Caco-2 (cell line): ENCODE results near the gene S100P. TPM values are rescaled to one million over a fixed set of nuclear protein-coding genes. Genes with fewer than 3 reads are reported as not detected.

Source experiments
- BruUV-seq: library from RNA; stranded (reverse); fragments of 400-500 nt; replicated peaks from 2 replicates; lab custom pipeline; 2021; lab: Mats Ljungman, UMichigan
- CTCF ChIA-PET: fragments of 300-600 bp; sonication (Branson Sonifier 250); formaldehyde crosslinking; loops from one replicate; lab custom pipeline; 2022; ENCODE audit warnings: antibody characterized with exemption; lab: Charles Lee
- POLR2A ChIA-PET: fragments of 300-600 bp; sonication (Branson Sonifier 250); formaldehyde crosslinking; loops from one replicate; lab custom pipeline; 2022; ENCODE audit warnings: antibody characterized with exemption; lab: Charles Lee
- DNase-seq, 2 experiments: peaks; one replicate each; pipeline versions ENCODE4 v3.0.0 to v3.0.0-alpha.2; 2020 to 2022
- H3K27me3 ChIP-seq: replicated peaks from 2 replicates; pipeline ENCODE4 v1.6.0; 2011; ENCODE audit warnings: low read length; ENCODE audit not compliant: control insufficient read depth, insufficient read depth
- H3K36me3 ChIP-seq: 2 replicates; pipeline ENCODE4 v1.5.1; 2011; ENCODE audit warnings: low read length; ENCODE audit not compliant: control insufficient read depth, insufficient read depth
- H3K4me1 ChIP-seq: fragments of 250-450 bp; sonication (Bioruptor Pico); 2 replicates; pipeline ENCODE4 v1.5.1; 2020; ENCODE audit warnings: mild to moderate bottlenecking
- H3K4me3 ChIP-seq: 2 replicates; pipeline ENCODE4 v1.5.1; 2011; ENCODE audit warnings: low read depth, mild to moderate bottlenecking, control low read depth, low read length
- H3K9me3 ChIP-seq: fragments of 250-450 bp; sonication (Bioruptor Pico); 2 replicates; pipeline ENCODE4 v1.5.1; 2020; ENCODE audit warnings: mild to moderate bottlenecking, moderate library complexity
- H3K27ac Mint-ChIP-seq: one replicate; pipeline ENCODE4 v1.8.0; 2022; ENCODE audit warnings: mixed read lengths; ENCODE audit not compliant: unreplicated experiment
- H3K27me3 Mint-ChIP-seq: one replicate; pipeline ENCODE4 v1.8.0; 2022; ENCODE audit warnings: mixed read lengths; ENCODE audit not compliant: insufficient read depth, unreplicated experiment
- H3K36me3 Mint-ChIP-seq: one replicate; pipeline ENCODE4 v1.8.0; 2022; ENCODE audit warnings: mild to moderate bottlenecking, mixed read lengths; ENCODE audit not compliant: insufficient read depth, unreplicated experiment
- H3K4me1 Mint-ChIP-seq: one replicate; pipeline ENCODE4 v1.8.0; 2022; ENCODE audit warnings: low read depth, mixed read lengths; ENCODE audit not compliant: unreplicated experiment
- H3K4me3 Mint-ChIP-seq: one replicate; pipeline ENCODE4 v1.8.0; 2022; ENCODE audit warnings: mild to moderate bottlenecking, moderate library complexity, mixed read lengths; ENCODE audit not compliant: unreplicated experiment
- H3K9me3 Mint-ChIP-seq: one replicate; pipeline ENCODE4 v1.8.0; 2022; ENCODE audit warnings: mixed read lengths; ENCODE audit not compliant: unreplicated experiment
- intact Hi-C: fragments of 100-400 bp; cut with micrococcal nuclease; formaldehyde crosslinking; loops from one replicate; pipeline ENCODE4 v1.10.0; 2022; ENCODE audit not compliant: unreplicated experiment
- total RNA-seq: library from RNA; stranded (reverse); gene quantifications from 2 replicates; pipeline ENCODE4 v1.2.3, GENCODE V29; 2022
- TF ChIP-seq, protein P1 (sequence below), 2 experiments: fragments of 200-600 bp in 1 of 2; IDR thresholded peaks; 1 replicate in 1 of 2; 2 replicates in 1 of 2; pipeline versions ENCODE4 v1.5.1 to v1.8.0; 2011 to 2022; ENCODE audit warnings: antibody characterized with exemption in 1 of 2, control low read depth in 1 of 2, inconsistent platforms in 1 of 2, low read depth in 1 of 2, low read length in 1 of 2, mild to moderate bottlenecking in 1 of 2, moderate library complexity in 1 of 2; ENCODE audit not compliant: insufficient read depth in 1 of 2, severe bottlenecking in 1 of 2, unreplicated experiment in 1 of 2

Gene S100P
- total RNA-seq, 1 experiment from 2014 or later: 96.9 TPM

DNA sequence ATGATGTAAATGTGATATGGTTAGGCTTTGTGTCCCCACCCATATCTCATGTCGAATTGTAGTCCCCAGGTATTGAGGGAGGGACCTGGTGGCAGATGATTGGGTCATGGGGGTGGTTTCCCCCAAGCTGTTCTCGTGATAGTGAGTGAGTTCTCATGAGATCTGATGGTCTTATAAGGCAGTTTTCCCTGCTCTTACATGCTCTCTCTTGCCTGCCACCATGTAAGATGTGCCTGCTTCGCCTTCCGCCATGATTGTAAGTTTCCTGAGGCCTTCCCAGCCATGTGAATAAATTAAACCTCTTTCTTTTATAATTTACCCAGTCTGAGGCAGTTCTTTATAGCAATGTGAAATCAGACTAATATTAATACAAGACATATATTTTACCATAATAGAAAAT is 46.2 kb downstream of the S100P start:
- no peaks in the 10 kb centered on the region for H3K4me1 Mint-ChIP-seq
- TF ChIP-seq, protein P1, sequence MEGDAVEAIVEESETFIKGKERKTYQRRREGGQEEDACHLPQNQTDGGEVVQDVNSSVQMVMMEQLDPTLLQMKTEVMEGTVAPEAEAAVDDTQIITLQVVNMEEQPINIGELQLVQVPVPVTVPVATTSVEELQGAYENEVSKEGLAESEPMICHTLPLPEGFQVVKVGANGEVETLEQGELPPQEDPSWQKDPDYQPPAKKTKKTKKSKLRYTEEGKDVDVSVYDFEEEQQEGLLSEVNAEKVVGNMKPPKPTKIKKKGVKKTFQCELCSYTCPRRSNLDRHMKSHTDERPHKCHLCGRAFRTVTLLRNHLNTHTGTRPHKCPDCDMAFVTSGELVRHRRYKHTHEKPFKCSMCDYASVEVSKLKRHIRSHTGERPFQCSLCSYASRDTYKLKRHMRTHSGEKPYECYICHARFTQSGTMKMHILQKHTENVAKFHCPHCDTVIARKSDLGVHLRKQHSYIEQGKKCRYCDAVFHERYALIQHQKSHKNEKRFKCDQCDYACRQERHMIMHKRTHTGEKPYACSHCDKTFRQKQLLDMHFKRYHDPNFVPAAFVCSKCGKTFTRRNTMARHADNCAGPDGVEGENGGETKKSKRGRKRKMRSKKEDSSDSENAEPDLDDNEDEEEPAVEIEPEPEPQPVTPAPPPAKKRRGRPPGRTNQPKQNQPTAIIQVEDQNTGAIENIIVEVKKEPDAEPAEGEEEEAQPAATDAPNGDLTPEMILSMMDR (IDR thresholded peaks at IDR 0.05; ENCODE audit: insufficient read depth in 1 of 2, low read depth in 1 of 2, low read length in 1 of 2, severe bottlenecking in 1 of 2, unreplicated experiment in 1 of 2): no peak
- 0 out of 2 replicates have a peak, but pooled peaks cover 5% of the 10 kb centered on the region for H3K9me3 ChIP-seq
- POLR2A ChIA-PET: no interaction called here
- H3K27ac Mint-ChIP-seq: no peak overlapping the region
- no peaks in the 10 kb centered on the region for H3K4me1 ChIP-seq
- no peak overlapping the region for H3K4me3 ChIP-seq
- no peaks in the 10 kb centered on the region for H3K36me3 ChIP-seq
- H3K4me3 Mint-ChIP-seq: no peak overlapping the region
- H3K27me3 Mint-ChIP-seq: no peaks in the 10 kb centered on the region
- intact Hi-C loops: no loop called here
- DNase-seq: no peak
- H3K27me3 ChIP-seq: no peaks in the 10 kb centered on the region
- H3K9me3 Mint-ChIP-seq: peaks cover 10% of the 10 kb centered on the region
- CTCF ChIA-PET: no interaction called here
- H3K36me3 Mint-ChIP-seq: no peaks in the 10 kb centered on the region
- BruUV-seq: no TSS peak

DNA sequence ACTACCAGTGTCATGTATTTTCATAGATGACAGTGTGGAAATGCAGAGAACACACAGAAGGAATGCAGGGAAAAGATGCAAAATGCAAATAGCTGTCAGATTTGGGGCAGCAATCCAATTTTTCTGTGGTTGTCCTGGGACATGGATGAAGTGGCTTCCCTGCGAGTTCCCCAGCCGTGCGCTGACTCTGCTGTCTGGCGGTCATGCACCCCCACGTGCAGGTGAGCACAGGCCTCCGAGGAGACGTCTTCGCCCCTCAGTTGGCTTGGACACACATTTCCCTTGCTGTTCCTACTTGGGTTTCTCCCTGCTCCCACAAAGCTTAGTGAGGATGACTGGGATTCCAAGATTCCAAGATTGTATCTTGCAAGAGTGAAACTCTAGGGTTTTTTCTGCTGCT is 46.7 kb downstream of the S100P start:
- TF ChIP-seq, protein P1 (IDR thresholded peaks at IDR 0.05; ENCODE audit: insufficient read depth in 1 of 2, low read depth in 1 of 2, low read length in 1 of 2, severe bottlenecking in 1 of 2, unreplicated experiment in 1 of 2): no peak
- peaks cover 10% of the 10 kb centered on the region for H3K9me3 Mint-ChIP-seq
- intact Hi-C loops: no loop called here
- ChIA-PET CTCF (no interaction called here), POLR2A (no interaction called here)
- 0 out of 2 replicates have a peak, but pooled peaks cover 5% of the 10 kb centered on the region for H3K9me3 ChIP-seq
- no peaks in the 10 kb centered on the region for H3K4me1 ChIP-seq
- no TSS peak for BruUV-seq
- H3K4me3 ChIP-seq: no peak overlapping the region
- no peaks in the 10 kb centered on the region for H3K4me1 Mint-ChIP-seq
- H3K4me3 Mint-ChIP-seq: no peak overlapping the region
- no peak overlapping the region for H3K27ac Mint-ChIP-seq
- no peaks in the 10 kb centered on the region for H3K27me3 ChIP-seq
- DNase-seq: no peak
- no peaks in the 10 kb centered on the region for H3K36me3 ChIP-seq
- no peaks in the 10 kb centered on the region for H3K36me3 Mint-ChIP-seq
- H3K27me3 Mint-ChIP-seq: no peaks in the 10 kb centered on the region

DNA sequence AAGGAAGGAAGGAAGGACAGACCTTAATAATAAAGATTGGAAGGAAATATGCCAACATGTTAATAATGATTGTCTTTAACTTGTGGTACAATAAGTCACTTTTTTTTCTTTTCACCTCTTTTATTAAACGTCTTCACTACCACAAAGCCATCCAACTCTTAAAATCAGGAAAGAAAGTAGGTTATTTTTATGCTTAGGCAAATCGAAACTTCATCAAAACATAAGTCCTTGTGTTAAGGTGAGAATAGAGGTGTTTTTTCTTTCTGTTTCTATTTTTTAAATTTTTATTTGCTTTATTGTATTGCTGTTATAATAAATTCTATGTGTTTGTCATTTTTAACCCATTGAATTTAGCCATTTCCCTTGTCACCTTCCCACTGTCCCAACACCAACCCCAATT is 48.8 kb downstream of the S100P start:
- Mint-ChIP-seq H3K27me3 (no peaks in the 10 kb centered on the region), H3K36me3 (no peaks in the 10 kb centered on the region), H3K4me1 (peaks cover 4% of the 10 kb centered on the region), H3K9me3 (peaks cover 10% of the 10 kb centered on the region), H3K27ac (no peak overlapping the region), H3K4me3 (no peak overlapping the region)
- TF ChIP-seq, protein P1 (IDR thresholded peaks at IDR 0.05; ENCODE audit: insufficient read depth in 1 of 2, low read depth in 1 of 2, low read length in 1 of 2, severe bottlenecking in 1 of 2, unreplicated experiment in 1 of 2): no peak
- H3K4me1 ChIP-seq: no peaks in the 10 kb centered on the region
- H3K4me3 ChIP-seq: no peak overlapping the region
- ChIA-PET CTCF (no interaction called here), POLR2A (no interaction called here)
- intact Hi-C loops: no loop called here
- H3K36me3 ChIP-seq: no peaks in the 10 kb centered on the region
- H3K27me3 ChIP-seq: no peaks in the 10 kb centered on the region
- BruUV-seq: no TSS peak
- 0 out of 2 replicates have a peak, but pooled peaks cover 5% of the 10 kb centered on the region for H3K9me3 ChIP-seq
- no peak for DNase-seq
